Measurements from ENCODE around the gene TSPO2. TPM values are rescaled to one million over a fixed set of nuclear protein-coding genes. Genes with fewer than 3 reads are reported as not detected.
A peak's percentile ranks its signal among the peaks of the same experiment; 100 is the strongest.

TSPO2 gene
- total RNA-seq, 6 experiments from 2014 or later: 0.22 to 0.86 (median 0.52) TPM

GRCh38 chr6:41090841-41091761 is 48.8 kb downstream of the TSPO2 start:
- peaks cover 5 to 67% (median 26%) of the 10 kb centered on the region in 4 donors for H3K36me3 ChIP-seq
- H3K4me1 ChIP-seq: peaks cover 0 to 17% (median 3%) of the 10 kb centered on the region in 4 donors
- no peaks in the 10 kb centered on the region for H3K9me3 ChIP-seq
- no peaks in the 10 kb centered on the region for H3K27me3 ChIP-seq
- WGBS (ENCODE audit: insufficient coverage, low coverage, low lambda C conversion rate, missing lambda C conversion rate): 14% methylated on average over 1 of the region's 1 CpG
- H3K27ac ChIP-seq: peak overlapping the region in 2 of 3 donors; percentile 33 to 66
- TF ChIP-seq POLR2A (IDR thresholded peaks at IDR 0.05): no peak
- TF ChIP-seq CTCF (IDR thresholded peaks at IDR 0.05): no peak
- DNase-seq: peak in 2 of 3 donors; percentile 24 to 76
- peak; percentile 92 to 95 (median 94) for ATAC-seq
- intact Hi-C loops (cut with DNase I): no loop called here
- H3K4me3 ChIP-seq: no peak overlapping the region

- no peak for DNase-seq
- H3K36me3 ChIP-seq: peaks cover 12 to 75% (median 34%) of the 10 kb centered on the region in 4 donors
- no peaks in the 10 kb centered on the region for H3K27me3 ChIP-seq
- ATAC-seq: peak in 1 of 4 donors; percentile 36
- peaks cover 0 to 17% (median 3%) of the 10 kb centered on the region in 4 donors for H3K4me1 ChIP-seq
- TF ChIP-seq CTCF (IDR thresholded peaks at IDR 0.05) (peak in 2 of 4 donors; percentile 14 to 15), POLR2A (IDR thresholded peaks at IDR 0.05) (no peak)
- no peak overlapping the region for H3K4me3 ChIP-seq
- H3K9me3 ChIP-seq: no peaks in the 10 kb centered on the region
- intact Hi-C loops (cut with DNase I): no loop called here
- WGBS (ENCODE audit: insufficient coverage, low coverage, low lambda C conversion rate, missing lambda C conversion rate): 95% methylated on average over 4 of the region's 4 CpGs
- H3K27ac ChIP-seq: no peak overlapping the region
Measured at GRCh38 chr6:41092421-41093140, 50.3 kb downstream of the TSPO2 start.

- H3K27ac ChIP-seq: no peak overlapping the region
- no peak for TF ChIP-seq CTCF (IDR thresholded peaks at IDR 0.05)
- TF ChIP-seq POLR2A (IDR thresholded peaks at IDR 0.05): no peak
- H3K9me3 ChIP-seq: no peaks in the 10 kb centered on the region
- ATAC-seq (no peak), DNase-seq (no peak)
- H3K36me3 ChIP-seq: peaks cover 14 to 87% (median 39%) of the 10 kb centered on the region in 4 donors
- no peaks in the 10 kb centered on the region for H3K27me3 ChIP-seq
- WGBS (ENCODE audit: insufficient coverage, low coverage, low lambda C conversion rate, missing lambda C conversion rate): 88% methylated on average over 2 of the region's 6 CpGs
- no peak overlapping the region for H3K4me3 ChIP-seq
- intact Hi-C loops (cut with DNase I): no loop called here
- H3K4me1 ChIP-seq: peaks cover 0 to 17% (median 3%) of the 10 kb centered on the region in 4 donors
Measured at GRCh38 chr6:41093729-41094128, 51.5 kb downstream of the TSPO2 start.

Other genes starting within 250 kb of the TSPO2 start
- gene UNC5CL, start 3.2 kb upstream of the TSPO2 start, total RNA-seq: 10 to 100 TPM in 4 of 6 experiments, 1 to 10 TPM in 2; 5.0 to 35.7 (median 13.5) TPM
- gene APOBEC2, start 10.7 kb downstream of the TSPO2 start, total RNA-seq: not detected
- 10 to 100 TPM; 14.8 to 26.2 (median 21.7) TPM for gene OARD1, start 29.9 kb downstream of the TSPO2 start, total RNA-seq
- 10 to 100 TPM in 1 of 6 experiments, 1 to 10 TPM in 5; 6.4 to 11.7 (median 7.7) TPM for gene NFYA, start 30.5 kb downstream of the TSPO2 start, total RNA-seq
- under 1 TPM in 3 of 6 experiments, not detected in 3; 0.43 to 0.62 (median 0.46) TPM for gene TREML1, start 111.9 kb downstream of the TSPO2 start, total RNA-seq
- 1 to 10 TPM in 3 of 6 experiments, under 1 TPM in 3; 0.20 to 4.6 (median 2.3) TPM for gene TREM2, start 120.6 kb downstream of the TSPO2 start, total RNA-seq
- gene TREML2, start 158.7 kb downstream of the TSPO2 start, total RNA-seq: under 1 TPM in 4 of 6 experiments, not detected in 2; 0.06 to 0.20 (median 0.12) TPM
- under 1 TPM in 2 of 6 experiments, not detected in 4; 0.10 to 0.12 TPM for gene TREML4, start 185.9 kb downstream of the TSPO2 start, total RNA-seq
- gene TREM1, start 244.2 kb downstream of the TSPO2 start, total RNA-seq: 1 to 10 TPM in 1 of 6 experiments, under 1 TPM in 4, not detected in 1; 0.51 to 3.3 (median 0.88) TPM